Stimulated activated naive CD4-positive, alpha-beta T cell (primary cell): ENCODE results near the gene PLEKHA8.
"Not testable (repeated sequence)": the region's sequence is repeated elsewhere in the genome, so short reads cannot be mapped to it uniquely, and the experiment has no call there.

Experiments
- DNase-seq, 6 experiments: peaks; one replicate each; lab custom pipeline; 2025; lab: John Stamatoyannopoulos, UW

PLEKHA8 gene

GRCh38 chr7:30066687-30067086 is 38.5 kb downstream of the PLEKHA8 start:
- no peak for DNase-seq

DNA sequence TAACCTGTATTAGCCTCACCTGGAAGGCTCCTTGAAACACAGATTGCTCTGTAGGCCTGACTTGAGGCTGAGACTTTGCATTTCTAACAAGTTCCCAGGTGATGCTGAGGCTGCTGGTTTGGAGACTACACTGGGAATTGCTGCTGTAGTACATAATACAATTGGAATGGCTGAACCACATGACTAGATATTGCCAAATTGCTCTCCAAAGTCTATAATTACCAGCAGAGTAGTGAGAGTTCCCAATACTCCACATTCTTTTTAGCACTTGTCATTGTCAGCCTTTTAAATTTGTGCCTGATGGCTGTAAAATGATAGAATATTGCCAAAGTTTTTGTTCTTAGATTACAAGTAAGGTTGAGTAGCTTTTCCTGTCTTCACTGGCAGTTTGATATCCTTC is 39.9 kb downstream of the PLEKHA8 start:
- no peak for DNase-seq

- no peak for DNase-seq
These were observed 41.1 kb downstream of the PLEKHA8 start for GRCh38 chr7:30069096-30069867.

DNA sequence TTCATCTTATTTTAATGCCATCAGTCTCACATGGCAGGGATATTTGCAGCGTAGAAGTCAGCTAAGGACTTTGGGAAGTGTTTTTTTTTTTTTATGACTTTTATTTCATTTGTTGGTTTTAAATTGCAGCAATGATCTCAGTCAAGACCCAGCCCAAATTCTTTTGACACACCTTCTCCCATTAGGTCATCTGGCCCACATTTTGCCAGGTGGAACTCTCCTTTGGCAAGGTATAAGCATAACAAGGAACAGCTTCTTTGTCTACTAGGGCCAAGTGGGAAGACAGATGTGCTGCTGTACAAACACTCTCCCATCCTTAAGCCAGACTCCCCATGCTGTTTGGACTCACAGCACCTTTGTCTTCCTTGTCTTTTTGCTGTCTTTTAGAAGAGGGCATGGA is 41.8 kb downstream of the PLEKHA8 start:
- no peak for DNase-seq

DNA sequence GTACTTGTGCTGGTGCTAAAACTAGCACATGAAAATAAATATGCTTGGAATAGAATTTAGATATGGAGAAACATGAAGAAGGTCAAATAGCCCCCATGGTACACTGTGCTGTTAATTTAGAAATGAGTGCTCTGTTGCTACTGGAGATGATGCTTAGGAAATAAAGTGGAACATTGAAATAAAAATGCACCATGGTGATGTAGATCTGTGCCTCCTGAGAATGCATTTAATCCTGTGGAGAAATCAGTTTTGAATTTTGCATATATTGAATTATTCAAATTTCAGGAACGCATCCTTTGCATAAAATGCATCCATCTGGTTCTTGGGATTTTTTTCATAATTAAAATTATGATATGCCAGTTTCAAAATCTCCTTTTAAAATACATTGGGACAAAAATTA is 44.5 kb downstream of the PLEKHA8 start:
- no peak for DNase-seq

GRCh38 chr7:30074422-30075030 is 46.3 kb downstream of the PLEKHA8 start:
- peak in 2 of 6 experiments; percentile 2 to 6 for DNase-seq

GRCh38 chr7:30076411-30076810 is 48.2 kb downstream of the PLEKHA8 start:
- DNase-seq = no peak

GRCh38 chr7:30078280-30078679 is 50.1 kb downstream of the PLEKHA8 start:
- no peak for DNase-seq

DNA sequence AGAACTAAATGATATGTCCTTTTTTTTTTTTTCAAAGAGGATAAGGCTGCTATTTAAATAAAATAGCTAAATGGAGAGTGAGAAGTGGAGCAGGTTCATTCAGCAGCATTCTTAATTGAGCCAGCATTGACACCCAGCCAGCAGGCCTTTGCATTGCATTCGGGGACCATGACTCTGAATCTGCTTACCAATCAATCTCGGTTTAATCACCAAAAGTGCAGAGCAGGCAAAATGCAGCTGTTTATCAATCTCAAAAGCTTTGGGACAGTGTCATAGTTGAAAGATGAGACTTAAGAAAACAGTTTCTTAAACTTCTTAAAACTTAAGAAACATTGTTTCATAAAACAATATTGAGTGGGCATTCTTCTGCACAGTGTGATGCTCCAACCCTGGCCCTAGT is 51.7 kb downstream of the PLEKHA8 start:
- no peak for DNase-seq

- DNase-seq = no peak
These were observed 52.6 kb downstream of the PLEKHA8 start for GRCh38 chr7:30080818-30081217.

- DNase-seq = no peak
These were observed 54.5 kb downstream of the PLEKHA8 start for GRCh38 chr7:30082686-30083085.

GRCh38 chr7:30083334-30083733 is 55.1 kb downstream of the PLEKHA8 start:
- no peak for DNase-seq

DNA sequence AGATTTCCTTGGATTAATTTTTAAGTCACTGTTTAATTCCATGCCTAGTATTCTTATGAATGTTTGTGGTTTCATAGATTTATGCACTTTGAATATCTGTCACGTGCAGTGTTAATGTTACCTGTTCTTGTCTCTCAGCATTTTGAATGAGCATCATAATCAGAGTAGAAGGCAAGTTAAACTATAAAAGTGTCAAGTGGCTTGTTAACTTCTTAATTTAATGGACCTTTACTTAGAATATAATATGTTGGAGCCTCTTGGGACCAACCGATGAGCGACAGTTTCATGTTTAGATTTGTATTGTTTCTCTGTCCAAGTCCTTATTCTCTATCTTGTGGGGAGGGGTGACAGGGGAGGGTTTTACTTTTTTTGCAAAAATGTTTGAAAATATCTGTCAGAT is 56.0 kb downstream of the PLEKHA8 start:
- no peak for DNase-seq

GRCh38 chr7:30086529-30086928 is 58.3 kb downstream of the PLEKHA8 start:
- DNase-seq = no peak

DNA sequence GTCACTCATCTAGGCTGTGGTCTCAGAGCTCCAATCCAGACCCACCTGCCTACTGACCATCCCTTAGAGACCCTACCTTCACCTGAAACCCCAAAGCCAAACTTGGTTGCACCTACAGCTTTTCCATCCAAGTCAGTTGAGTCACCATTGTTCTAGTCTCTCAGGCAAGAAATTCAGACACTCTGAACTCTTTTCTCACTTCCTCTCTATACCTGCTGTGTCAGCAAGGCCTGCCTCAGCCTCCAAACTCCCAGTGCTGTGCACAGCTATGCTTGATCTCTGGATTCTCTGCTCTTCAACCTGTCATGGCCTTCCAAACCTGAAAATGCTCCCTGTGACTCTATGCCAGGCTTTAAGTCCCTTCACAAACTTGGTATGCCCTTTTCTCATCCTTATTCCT is 59.2 kb downstream of the PLEKHA8 start:
- no peak for DNase-seq

- DNase-seq = no peak
These were observed 60.1 kb downstream of the PLEKHA8 start for GRCh38 chr7:30088362-30088761.

DNA sequence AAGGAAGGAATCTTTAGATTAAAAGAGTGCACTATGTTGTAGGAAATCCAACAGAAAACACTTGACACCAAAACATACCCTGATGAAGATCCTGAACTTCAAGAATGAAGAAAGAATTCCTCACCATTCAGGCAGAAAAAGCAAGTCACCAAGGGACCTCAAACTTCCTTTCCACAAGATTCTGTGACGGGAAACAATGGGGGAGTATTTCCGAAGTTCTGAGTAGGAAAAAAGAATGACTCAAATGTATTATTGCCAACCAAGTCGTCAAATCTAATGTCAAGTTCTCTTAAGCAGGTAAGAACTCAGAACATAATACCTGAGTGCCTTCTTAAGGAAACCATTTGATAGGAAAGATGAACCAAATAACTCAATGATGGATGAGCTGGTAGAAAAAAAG is 61.9 kb downstream of the PLEKHA8 start:
- no peak for DNase-seq

GRCh38 chr7:30091491-30091912 is 63.3 kb downstream of the PLEKHA8 start:
- no peak for DNase-seq

GRCh38 chr7:30091987-30092386 is 63.8 kb downstream of the PLEKHA8 start:
- DNase-seq = no peak

GRCh38 chr7:30093420-30093952 is 65.3 kb downstream of the PLEKHA8 start:
- DNase-seq = no peak

DNA sequence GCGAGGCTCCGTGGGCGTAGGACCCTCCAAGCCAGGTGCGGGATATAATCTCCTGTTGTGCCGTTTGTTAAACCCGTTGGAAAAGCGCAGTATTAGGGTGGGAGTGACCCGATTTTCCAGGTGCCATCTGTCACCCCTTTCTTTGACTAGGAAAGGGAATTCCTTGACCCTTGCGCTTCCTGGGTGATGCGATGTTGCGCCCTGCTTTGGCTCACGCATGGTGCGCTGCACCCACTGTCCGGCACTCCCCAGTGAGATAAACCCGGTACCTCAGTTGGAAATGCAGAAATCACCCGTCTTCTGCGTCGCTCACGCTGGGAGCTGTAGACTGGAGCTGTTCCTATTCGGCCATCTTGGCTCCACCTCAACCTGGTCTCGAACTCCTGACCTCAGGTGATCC is 70.4 kb downstream of the PLEKHA8 start:
- not testable (repeated sequence) for DNase-seq

- no peak for DNase-seq
These were observed 74.1 kb downstream of the PLEKHA8 start for GRCh38 chr7:30102281-30102680.

DNA sequence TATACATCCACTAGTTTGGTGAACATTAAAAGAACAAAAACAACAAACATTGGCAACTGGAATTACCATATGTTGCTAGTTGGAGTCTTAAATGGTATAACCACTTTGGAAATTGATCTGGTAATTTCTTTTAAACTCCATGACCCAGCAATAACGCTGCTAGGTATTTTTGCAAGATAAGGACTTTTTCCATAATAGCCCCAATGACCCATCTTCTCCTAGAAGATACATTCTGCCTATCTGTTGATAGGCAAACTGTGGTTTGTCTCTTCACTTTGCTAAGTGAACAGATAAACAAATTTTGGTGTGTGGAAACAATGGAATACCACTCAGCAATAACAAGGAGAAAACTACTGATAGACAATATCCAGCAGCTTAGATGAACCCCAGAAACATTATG is 75.9 kb downstream of the PLEKHA8 start:
- DNase-seq = no peak
